NB4 (cell line): ENCODE data around the gene STK40.

Source experiments
- DNase-seq: peaks from one replicate; pipeline ENCODE4 v3.0.0; 2010; ENCODE audit warnings: low read depth
- H3K4me3 ChIP-seq: one replicate; pipeline ENCODE4 v1.5.1; 2011; ENCODE audit warnings: mild to moderate bottlenecking, low read depth, low read length, moderate library complexity
- CTCF ChIP-seq: IDR thresholded peaks from one replicate; pipeline ENCODE4 v1.5.1; 2012; ENCODE audit warnings: low read depth, low read length
- MAX ChIP-seq: IDR thresholded peaks from 2 replicates; pipeline ENCODE4 v1.6.1; 2011; ENCODE audit warnings: low read depth, low read length
- MYC ChIP-seq: IDR thresholded peaks from 2 replicates; pipeline ENCODE4 v1.6.1; 2011; ENCODE audit warnings: low read depth, low read length
- POLR2A ChIP-seq: IDR thresholded peaks from 2 replicates; pipeline ENCODE4 v1.6.1; 2011; ENCODE audit warnings: mild to moderate bottlenecking; ENCODE audit not compliant: insufficient read length; ENCODE audit errors: extremely low read depth

Gene STK40

GRCh38 chr1:36307601-36308330 is 78.0 kb downstream of the STK40 start:
- no peak overlapping the region for H3K4me3 ChIP-seq
- TF ChIP-seq MAX (no peak), CTCF (no peak), POLR2A (no peak), MYC (no peak)
- DNase-seq = no peak

GRCh38 chr1:36306902-36307456 is 78.7 kb downstream of the STK40 start:
- no peak for TF ChIP-seq POLR2A
- no peak for TF ChIP-seq MYC
- no peak for TF ChIP-seq CTCF

GRCh38 chr1:36306210-36306901 is 79.4 kb downstream of the STK40 start, which contains the start of gene SH3D21:
SH3D21 (plus strand) TSS chr1:36306368; CDS start chr1:36306421, 53 bp downstream.
- TF ChIP-seq POLR2A (no peak), MYC (no peak), CTCF (no peak), MAX (no peak)
- DNase-seq = peak; percentile 47
- no peak within 1 kb of the TSS for H3K4me3 ChIP-seq

More at GRCh38 chr1:36306902-36307456, 78.7 kb downstream of the STK40 start:
- DNase-seq = peak; percentile 83
- H3K4me3 ChIP-seq = no peak overlapping the region

- no peak for TF ChIP-seq CTCF
- no peak for DNase-seq
- H3K4me3 ChIP-seq = no peak overlapping the region
Measured at GRCh38 chr1:36305915-36306209, 79.9 kb downstream of the STK40 start.

GRCh38 chr1:36304970-36305914 is 80.5 kb downstream of the STK40 start:
- no peak overlapping the region for H3K4me3 ChIP-seq
- no peak for TF ChIP-seq POLR2A
- no peak for TF ChIP-seq MYC
- no peak for TF ChIP-seq CTCF
- TF ChIP-seq MAX = no peak
- DNase-seq = no peak
